ENCODE results near the gene TOM1L1.
"Not testable (repeated sequence)": the region's sequence is repeated elsewhere in the genome, so short reads cannot be mapped to it uniquely, and the experiment has no call there.

TOM1L1 gene

GRCh38 chr17:54900457-54901229 is at the start of gene TOM1L1:
TSS of gene TOM1L1 (plus strand) at chr17:54900852. CDS start at chr17:54900866, 14 bp downstream.
- DNase-seq, result peak; percentile 15

DNA sequence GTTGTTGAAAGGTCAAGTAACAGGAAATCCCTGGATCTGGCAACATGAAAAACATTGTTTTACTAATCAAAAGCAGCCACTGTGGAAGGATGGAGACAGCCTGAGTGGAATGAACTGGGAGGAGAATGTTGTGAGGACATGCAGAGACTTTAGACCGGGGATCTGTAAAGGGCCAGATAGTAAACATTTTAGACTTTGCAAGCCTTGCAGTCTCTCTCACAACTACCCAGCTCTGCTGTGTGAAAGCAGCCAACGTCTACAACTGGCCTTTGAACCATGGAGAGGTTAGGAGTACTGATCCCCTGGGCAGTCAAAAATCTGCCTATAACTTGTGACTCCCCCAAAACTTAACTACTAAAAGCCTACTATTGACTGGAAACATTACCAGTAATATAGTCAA is 41.5 kb upstream of the TOM1L1 start:
- DNase-seq, result no peak

DNA sequence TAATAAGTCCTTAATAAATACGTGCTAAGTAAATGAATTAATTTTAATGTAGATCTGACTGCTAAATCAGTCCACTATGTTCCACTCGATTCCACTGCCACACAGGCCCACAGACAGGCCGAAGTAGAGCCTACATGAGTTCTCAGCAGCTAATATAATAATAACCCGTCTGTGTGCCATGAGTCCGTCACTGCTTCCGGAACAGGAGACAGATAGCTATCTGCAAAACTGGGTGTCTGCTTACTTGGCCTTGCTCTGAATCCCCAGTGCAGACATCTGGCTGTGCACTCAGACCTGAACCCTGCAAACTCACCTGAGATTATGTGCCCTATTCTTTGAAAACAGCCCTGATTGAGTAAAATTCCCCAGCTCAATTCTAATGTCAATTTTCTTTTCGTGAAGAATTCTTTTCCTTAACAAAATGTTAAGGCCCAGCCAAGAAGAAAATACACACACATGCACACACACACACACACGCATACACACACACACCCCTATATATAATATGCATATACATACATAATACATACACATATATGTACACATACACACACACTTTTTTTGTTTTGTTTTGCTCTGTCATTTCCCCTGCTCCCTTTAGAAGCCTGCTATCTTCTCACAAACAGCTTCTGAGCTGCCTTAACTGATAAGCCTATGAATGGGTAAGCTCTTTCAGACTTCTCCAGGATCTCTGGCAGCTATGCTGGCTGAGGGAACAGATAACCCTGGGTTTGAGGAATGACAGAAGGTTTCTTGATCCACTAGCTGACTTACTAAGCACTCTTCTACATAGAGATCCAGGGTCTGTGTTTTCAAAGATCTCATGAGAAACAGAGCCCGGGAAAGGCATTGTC is 39.8 kb upstream of the TOM1L1 start:
- DNase-seq, result no peak

DNA sequence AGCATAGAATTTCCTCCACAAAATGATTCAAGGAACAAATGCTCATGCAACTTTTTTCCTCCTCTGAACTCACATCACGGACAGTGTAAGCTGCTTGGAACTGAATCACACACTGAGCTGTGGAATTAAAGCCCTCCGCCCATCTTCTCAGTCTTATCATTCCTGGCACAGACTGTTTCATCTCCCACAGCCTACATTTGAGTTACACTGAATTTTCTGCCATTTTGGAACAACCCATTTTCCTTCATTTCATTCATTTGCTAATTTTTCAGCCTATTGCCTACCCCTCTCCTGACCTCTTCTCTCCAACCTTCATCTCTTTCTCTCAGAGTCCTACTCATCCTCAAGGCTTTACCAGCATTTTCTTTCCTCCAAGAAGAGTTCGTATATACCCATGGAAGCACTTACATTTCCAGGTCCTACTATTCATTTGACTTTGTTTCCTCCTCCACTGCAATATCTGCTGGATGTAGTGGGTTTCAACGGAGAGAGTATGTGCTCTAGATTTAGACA is 39.1 kb upstream of the TOM1L1 start:
- no peak for DNase-seq

- no peak for DNase-seq
These were observed 37.5 kb upstream of the TOM1L1 start for GRCh38 chr17:54863176-54863575.

- no peak for DNase-seq
These were observed 36.6 kb upstream of the TOM1L1 start for GRCh38 chr17:54864070-54864469.

DNA sequence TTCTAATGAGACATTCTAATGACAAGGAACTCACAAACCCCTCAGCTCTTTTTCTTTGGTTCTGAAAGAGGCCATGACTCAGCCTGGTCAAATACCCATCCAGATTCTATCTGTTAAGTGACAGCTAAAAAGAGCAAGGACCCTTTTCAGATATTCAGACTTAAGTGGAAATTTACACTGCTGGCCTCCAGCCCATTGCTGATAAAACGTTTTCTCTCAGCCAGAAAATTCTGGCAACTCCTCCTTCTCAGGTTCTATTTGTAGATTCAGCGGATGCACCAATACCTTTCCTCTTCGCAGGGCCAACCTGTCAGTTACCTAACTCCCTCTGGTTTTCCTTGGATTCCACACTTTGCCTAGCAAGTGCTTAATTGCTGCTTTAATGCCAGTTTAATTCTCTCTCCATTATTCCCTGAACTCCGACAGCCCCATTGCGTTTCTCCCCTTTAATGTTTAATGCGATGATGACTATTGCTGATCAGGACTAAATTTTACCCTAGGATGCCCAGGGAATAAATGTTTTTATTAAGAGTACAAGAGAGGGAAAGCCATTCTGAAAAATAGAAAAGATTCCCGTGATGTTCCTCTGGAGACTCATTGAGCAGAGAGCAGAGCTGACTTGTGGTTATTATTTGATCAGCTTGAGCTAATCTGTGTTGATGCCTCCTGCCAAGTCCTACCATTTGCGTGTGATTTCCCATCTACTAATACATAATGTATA is 35.9 kb upstream of the TOM1L1 start:
- DNase-seq, result no peak

- no peak for DNase-seq
These were observed 33.0 kb upstream of the TOM1L1 start for GRCh38 chr17:54867634-54868033.

DNA sequence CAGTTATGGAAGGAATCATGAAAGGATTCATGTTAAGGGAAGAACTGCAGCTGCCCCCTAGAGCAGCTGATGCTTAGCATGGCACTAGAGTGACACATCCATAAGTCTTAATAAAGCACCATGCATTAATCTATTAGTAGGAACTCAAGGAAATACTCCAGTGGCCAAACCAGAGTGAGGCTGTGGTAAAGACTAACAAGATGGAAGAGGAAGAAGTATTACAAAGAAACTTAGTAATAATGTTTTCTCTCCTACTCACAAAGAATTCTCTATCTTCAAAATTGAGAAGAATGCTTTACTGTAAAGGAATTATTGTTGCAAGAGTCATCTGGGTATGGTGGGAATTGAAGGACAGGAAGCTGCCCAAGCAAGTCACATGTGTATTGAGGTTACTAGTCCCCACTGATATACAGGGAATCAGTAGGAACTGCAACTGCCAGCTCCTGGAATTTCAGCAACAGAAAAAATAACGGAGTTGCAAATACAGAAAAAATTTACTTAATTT is 29.9 kb upstream of the TOM1L1 start:
- no peak for DNase-seq

GRCh38 chr17:54875906-54876305 is 24.7 kb upstream of the TOM1L1 start:
- DNase-seq, result not testable (repeated sequence)

DNA sequence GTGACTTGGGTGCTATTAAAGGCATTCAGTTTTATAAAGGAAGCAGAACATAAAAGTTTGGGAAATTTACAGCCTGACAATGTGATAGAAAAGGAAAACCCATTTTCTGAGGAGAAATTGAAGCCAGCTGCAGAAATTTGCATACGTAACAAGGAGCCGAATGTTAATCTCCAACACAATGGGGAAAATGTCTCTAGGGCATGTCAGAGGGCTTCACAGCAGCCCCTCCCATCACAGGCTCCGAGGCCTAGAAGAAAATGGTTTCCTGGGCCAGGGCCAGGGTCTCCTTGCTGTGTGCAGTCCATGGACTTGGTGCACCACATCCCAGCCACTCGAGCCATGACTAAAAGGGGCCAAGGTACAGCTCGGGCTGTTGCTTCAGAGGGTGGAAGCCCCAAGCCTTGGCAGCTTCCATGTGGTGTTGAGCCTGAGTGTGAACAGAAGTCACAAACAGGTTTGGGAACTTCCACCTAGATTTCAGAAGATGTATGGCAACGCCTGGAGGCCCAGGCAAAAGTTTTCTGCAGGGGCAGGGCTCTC is 23.9 kb upstream of the TOM1L1 start:
- no peak for DNase-seq

- no peak for DNase-seq
These were observed 19.2 kb upstream of the TOM1L1 start for GRCh38 chr17:54881255-54881972.

DNA sequence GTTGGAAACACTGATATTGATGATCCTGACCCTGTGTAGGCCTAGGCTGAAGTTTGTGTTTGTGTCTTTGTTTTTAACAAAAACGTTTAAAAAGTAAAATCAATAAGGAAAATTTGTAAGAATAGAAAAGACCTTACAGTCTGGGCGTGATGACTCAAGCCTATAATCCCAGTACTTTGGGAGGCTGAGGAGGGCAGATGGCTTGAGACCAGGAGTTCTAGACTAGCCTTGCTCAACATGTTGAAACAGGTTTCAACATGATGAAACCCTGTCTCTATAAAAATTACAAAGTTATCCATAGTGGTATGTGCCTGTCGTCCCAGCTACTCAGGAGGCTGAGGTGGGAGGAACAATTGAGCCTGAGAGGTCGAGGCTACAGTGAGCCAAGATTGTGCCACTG is 18.3 kb upstream of the TOM1L1 start:
- DNase-seq, result no peak

- peak; percentile 56 for DNase-seq
These were observed 17.7 kb upstream of the TOM1L1 start for GRCh38 chr17:54882950-54883349.

- no peak for DNase-seq
These were observed 16.7 kb upstream of the TOM1L1 start for GRCh38 chr17:54883939-54884338.

GRCh38 chr17:54887787-54888186 is 12.9 kb upstream of the TOM1L1 start:
- DNase-seq, result no peak

- no peak for DNase-seq
These were observed 12.4 kb upstream of the TOM1L1 start for GRCh38 chr17:54888254-54888653.

GRCh38 chr17:54888981-54889380 is 11.7 kb upstream of the TOM1L1 start:
- DNase-seq, result no peak

DNA sequence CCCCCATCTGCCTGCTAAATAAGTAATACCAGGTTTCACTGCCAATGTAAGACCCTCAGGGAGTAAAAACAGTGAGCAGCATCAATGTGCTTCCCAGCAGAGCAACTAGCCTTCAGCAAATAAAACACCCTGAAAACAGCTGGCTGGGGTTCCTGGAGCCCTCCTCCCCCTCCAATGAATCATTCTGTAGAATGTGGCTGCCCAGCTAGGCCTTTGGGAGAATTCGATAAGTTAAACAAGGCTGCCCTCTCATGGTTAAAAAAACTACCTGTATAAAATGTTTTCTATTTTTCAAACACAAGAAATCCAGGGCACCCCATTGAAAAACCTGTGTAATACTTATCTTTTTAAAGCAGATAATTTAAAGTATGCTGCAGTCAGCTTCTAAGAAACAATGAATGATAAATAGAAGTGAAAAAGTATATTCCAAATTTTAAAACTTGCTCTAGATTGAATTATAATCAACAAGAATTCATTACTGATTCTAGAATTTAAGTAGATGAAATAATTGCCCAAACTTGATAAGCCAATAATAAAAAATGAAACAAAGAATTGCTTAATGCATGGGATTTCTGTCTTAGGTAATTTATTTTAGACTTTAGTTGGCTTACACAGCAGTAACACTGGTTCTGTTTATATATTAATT is 9.4 kb upstream of the TOM1L1 start:
- DNase-seq, result peak; percentile 42

DNA sequence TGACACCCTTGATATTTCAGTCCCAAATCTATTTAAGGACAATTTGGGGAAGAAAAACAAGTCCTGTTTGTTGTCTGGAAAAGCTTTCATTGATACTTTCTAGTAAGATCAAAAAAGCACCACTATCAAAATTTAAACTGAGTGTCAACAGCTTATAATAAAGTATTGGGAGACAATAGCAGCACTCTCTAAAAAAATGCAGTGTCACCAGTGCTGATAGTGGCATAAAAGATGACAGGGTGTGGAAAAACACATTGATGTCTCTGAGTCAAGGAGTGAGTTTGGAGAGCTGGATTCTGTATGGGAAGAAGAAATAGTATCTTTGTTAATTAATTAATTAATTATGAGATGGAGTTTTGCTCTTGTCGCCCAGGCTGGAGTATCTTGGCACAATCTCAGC is 8.3 kb upstream of the TOM1L1 start:
- no peak for DNase-seq

GRCh38 chr17:54898576-54898975 is 2.1 kb upstream of the TOM1L1 start:
- no peak for DNase-seq

DNA sequence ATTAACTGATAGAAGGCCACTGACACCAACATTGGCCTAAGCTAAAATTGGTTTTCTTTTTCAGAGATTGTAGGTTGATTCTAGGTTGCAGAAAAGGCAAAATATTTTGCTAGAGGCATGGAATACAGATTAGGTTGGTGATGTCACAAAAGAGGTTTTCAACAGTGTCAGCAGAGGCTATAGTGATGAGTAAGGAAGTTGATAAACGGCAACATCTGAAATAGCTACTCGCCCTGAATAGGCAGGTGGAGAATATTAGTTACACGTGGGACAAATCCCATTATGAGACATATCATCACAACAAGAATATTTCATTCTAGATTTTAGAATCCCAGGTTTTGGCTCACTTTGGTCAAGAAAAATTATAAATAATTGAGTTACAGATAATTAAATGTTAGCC is 1.5 kb upstream of the TOM1L1 start:
- DNase-seq, result no peak

Measured in activated CD4-positive, alpha-beta T cell treated with anti-CD3 and anti-CD28 coated beads, Interleukin-2, amount 50 U/mL, for 16 hours (primary cell).